A673 (cell line): ENCODE data around the gene PFN3.

Source experiments
- CTCF ChIP-seq: fragments of 300-800, 200-600 bp; sonication (generic); conservative IDR thresholded peaks from 2 replicates; pipeline ENCODE4 v1.5.1; 2017; ENCODE audit warnings: low read depth, mild to moderate bottlenecking, antibody characterized with exemption, low read length, moderate library complexity, mixed read lengths
- EZH2 ChIP-seq: fragments of 200-600 bp; sonication (generic); IDR thresholded peaks from 2 replicates; pipeline ENCODE4 v1.6.1; 2017; ENCODE audit warnings: borderline replicate concordance, low read depth, mild to moderate bottlenecking, mixed read lengths, antibody characterized with exemption, low read length; ENCODE audit not compliant: poor library complexity, severe bottlenecking

GRCh38 chr5:177443144-177443983 lies 42.9 kb upstream of the PFN3 start:
- TF ChIP-seq CTCF = no peak
- no peak for TF ChIP-seq EZH2
